ENCODE results near the gene DAP3.
"Not testable (repeated sequence)": the region's sequence is repeated elsewhere in the genome, so short reads cannot be mapped to it uniquely, and the experiment has no call there.

The DAP3 gene

DNA sequence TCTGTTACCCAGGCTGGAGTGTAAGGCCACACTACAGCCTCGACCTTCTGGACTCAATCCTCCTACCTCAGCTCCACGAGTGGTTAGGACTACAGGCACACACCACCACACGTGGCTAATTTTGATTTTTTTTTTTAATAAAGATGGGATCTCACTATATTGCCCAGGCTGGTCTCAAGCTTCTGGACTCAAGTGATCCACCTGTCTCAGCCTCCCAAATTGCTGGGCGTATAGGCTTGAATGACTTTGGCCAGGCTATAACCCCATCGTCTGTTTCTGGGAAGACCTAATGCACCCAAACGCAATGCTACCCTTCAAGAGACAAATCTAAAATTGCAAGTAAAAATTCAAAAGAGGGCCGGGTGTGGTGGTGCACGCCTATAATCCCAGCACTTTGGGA lies 52.1 kb downstream of the DAP3 start:
- DNase-seq (ENCODE audit: low read depth, low spot score), result no peak
- TF ChIP-seq, protein P1, sequence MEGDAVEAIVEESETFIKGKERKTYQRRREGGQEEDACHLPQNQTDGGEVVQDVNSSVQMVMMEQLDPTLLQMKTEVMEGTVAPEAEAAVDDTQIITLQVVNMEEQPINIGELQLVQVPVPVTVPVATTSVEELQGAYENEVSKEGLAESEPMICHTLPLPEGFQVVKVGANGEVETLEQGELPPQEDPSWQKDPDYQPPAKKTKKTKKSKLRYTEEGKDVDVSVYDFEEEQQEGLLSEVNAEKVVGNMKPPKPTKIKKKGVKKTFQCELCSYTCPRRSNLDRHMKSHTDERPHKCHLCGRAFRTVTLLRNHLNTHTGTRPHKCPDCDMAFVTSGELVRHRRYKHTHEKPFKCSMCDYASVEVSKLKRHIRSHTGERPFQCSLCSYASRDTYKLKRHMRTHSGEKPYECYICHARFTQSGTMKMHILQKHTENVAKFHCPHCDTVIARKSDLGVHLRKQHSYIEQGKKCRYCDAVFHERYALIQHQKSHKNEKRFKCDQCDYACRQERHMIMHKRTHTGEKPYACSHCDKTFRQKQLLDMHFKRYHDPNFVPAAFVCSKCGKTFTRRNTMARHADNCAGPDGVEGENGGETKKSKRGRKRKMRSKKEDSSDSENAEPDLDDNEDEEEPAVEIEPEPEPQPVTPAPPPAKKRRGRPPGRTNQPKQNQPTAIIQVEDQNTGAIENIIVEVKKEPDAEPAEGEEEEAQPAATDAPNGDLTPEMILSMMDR (IDR thresholded peaks at IDR 0.05; ENCODE audit: insufficient read depth, low read length, missing control alignments), result no peak
- ChIA-PET CTCF (no interaction called here), POLR2A (no interaction called here)
- H3K4me3 ChIP-seq (ENCODE audit: low read depth, low read length), result no peak overlapping the region

DNA sequence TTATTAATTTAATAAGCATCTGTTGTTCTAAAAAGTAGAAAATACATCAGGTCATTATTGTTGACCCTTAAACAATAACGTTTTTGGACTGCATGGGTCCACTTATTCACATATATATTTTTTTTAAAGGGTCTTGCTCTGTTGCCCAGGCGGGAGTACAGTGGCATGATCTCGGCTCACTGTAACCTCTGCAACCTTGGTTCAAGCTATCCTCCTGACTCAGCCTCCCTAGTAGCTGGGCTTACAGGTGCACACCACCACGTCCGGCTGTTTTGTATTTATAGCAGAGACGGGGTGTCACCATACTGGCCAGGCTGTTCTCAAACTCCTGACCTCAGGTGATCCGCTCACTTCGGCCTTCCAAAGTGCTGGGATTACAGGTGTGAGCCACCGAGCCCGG lies 53.0 kb downstream of the DAP3 start:
- ChIA-PET CTCF (interaction anchor here (1.2 kb wide), 1 partner anchor 13 kb away, joined by 4 read pairs; no protein-coding TSS in a partner anchor), POLR2A (no interaction called here)
- no peak overlapping the region for H3K4me3 ChIP-seq (ENCODE audit: low read depth, low read length)
- no peak for DNase-seq (ENCODE audit: low read depth, low spot score)
- TF ChIP-seq, protein P1 (IDR thresholded peaks at IDR 0.05; ENCODE audit: insufficient read depth, low read length, missing control alignments), result no peak

DNA sequence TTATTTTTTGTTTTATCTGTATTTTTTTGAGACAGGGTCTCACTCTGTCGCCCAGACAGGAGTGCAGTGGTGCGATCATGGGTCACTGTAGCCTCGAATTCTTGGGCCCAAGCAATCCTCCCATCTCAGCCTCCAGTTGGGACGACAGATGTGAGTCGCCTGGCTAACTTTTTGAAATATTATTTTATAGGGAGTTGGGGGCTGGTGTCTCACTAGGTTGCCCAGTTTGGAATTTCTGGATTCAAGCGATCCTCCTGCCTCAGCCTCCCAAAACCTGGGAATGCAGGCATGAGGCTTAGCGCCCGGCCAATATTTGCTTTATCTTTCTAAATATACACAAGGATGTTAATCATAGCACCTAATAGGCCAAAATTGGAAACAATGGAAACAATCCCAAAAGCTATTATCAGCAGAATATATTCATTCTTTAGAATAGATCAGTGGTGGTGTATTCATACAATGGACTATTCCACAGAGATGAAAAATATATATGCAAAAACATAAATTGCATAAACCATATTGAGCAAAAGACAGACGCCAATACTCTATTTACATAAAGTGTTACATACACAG lies 55.9 kb downstream of the DAP3 start:
- ChIA-PET POLR2A (no interaction called here), CTCF (interaction anchor here (0.7 to 2.4 kb wide), 2 partner anchors 16 to 1946 kb away, joined by 3 to 9 read pairs; no protein-coding TSS in a partner anchor)
- no peak for DNase-seq (ENCODE audit: low read depth, low spot score)
- H3K4me3 ChIP-seq (ENCODE audit: low read depth, low read length), result peak overlapping the region; percentile 66
- TF ChIP-seq, protein P1 (IDR thresholded peaks at IDR 0.05; ENCODE audit: insufficient read depth, low read length, missing control alignments), result no peak

DNA sequence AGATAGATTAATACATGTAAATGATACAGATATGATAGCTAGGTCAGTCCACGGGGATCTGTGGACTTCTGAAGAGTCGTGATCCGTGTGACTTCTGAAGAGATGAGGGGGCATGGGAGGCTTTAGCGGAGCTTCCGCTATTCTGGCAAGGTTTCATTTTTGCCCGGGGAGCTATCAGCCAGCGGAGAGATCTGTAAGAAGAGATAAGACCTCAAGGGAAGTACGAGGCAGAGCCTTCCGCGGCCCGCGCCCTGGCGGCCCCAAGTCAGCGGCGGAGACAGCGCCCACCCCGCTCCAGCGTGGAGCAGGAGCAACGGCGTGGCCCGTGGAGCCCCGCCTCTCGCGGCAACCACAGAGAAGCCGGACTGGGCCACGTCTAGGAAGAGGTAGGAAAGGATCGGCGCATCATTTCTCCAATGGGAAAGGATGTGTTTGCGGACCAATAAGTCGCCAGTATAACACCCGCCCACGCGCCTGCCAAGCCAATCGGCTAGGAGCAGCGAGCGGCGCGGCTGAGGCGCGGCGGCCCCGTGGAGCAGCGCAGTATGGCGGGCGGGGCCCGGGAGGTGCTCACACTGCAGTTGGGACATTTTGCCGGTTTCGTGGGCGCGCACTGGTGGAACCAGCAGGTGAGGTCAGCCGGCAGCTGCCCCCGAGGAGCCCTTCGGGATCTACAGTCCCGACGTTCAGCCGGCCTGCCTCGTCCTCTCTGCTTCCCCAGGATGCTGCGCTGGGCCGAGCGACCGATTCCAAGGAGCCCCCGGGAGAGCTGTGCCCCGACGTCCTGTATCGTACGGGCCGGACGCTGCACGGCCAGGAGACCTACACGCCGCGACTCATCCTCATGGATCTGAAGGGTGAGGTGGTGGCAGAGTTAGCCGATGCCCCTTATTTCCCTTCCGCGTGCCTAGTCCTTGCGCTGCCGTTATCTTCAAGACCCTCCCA lies 56.7 kb downstream of the DAP3 start:
- POLR2A ChIA-PET, result not testable (repeated sequence)
- DNase-seq (ENCODE audit: low read depth, low spot score), result peak; percentile 91
- peak overlapping the region; percentile 66 for H3K4me3 ChIP-seq (ENCODE audit: low read depth, low read length)
- CTCF ChIA-PET, result interaction anchor here (2.4 kb wide), 1 partner anchor 16 kb away, joined by 9 read pairs; no protein-coding TSS in a partner anchor

DNA sequence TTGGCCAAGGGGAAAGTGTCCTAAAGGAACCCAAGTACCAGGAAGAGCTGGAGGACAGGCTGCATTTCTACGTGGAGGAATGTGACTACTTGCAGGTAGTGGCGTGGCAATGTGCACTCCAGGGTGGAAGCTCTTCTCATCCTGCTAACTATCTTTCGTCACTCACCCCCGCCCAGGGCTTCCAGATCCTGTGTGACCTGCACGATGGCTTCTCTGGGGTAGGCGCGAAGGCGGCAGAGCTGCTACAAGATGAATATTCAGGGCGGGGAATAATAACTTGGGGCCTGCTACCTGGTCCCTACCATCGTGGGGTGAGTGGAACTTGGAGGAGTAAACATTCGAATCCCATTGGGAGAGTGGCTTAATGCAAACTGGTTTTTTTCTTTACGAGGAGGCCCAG lies 58.7 kb downstream of the DAP3 start:
- H3K4me3 ChIP-seq (ENCODE audit: low read depth, low read length); POLR2A ChIA-PET; DNase-seq (ENCODE audit: low read depth, low spot score); CTCF ChIA-PET: not testable (repeated sequence)

DNA sequence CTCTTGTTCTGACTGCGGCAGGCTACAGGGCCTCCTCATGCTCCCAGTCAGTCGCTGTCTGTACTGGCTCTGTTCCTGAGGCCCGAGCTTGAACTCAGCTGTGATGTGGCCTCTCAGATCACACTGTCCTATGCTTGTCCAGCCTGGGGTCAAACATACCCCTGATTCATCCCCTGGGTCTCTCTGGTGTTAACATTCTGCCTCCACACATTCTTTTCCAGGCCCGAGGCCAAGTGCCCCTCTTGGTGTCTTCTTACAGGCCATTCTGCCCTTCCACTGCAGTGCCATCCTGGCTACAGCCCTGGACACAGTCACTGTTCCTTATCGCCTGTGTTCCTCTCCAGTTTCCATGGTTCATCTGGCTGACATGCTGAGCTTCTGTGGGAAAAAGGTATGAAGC lies 59.2 kb downstream of the DAP3 start:
- H3K4me3 ChIP-seq (ENCODE audit: low read depth, low read length); POLR2A ChIA-PET; CTCF ChIA-PET; DNase-seq (ENCODE audit: low read depth, low spot score): not testable (repeated sequence)

DNA sequence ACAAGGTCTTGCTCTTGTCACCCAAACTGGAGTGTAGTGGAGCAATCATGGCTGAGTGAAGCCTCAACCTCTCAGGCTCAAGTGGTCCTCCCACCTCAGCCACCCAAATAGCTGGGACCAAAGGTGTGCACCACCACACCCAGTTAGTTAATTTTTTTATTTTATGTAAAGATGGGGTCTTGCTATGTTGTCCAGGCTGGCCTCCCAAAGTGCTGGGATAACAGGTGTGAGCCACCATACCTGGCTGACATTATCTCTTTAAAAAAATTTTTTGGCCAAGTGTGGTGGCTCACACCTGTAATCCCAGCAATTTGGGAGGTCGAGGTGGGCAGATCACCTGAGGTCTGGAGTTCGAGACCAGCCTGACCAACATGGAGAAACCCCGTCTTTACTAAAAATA lies 70.1 kb downstream of the DAP3 start:
- H3K4me3 ChIP-seq (ENCODE audit: low read depth, low read length); DNase-seq (ENCODE audit: low read depth, low spot score); POLR2A ChIA-PET; CTCF ChIA-PET: not testable (repeated sequence)

DNA sequence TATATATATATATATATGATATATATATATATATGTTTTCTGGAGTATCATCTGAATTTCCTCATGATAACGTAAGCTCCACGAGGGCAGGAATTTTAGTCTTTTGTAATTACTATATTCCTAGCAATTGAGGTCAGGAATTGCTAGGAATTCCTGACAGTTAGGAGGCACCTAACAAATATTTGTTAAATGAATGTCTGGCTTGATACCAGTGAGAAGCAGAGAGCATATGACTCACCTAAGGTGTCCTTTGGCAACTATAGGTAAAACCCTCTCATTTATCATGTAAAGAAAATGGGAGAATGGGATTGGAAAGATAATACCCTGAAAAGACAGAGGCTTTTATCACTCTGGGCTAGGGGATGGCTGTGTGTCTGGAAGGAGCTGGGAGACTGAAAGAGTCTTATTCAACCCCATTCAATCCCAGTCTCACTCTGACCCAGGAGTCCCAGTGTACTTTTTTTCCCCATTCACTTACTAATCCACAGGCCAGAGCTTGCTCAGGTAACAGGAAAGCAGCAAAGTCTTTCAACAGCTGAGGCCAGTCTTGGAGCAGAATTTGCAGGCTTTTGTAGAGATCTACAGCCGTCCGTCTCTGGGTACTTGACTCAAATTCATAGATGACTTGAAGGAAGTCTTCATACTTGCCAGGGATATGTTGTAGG lies 71.2 kb downstream of the DAP3 start:
- POLR2A ChIA-PET, result no interaction called here
- CTCF ChIA-PET, result no interaction called here
- no peak overlapping the region for H3K4me3 ChIP-seq (ENCODE audit: low read depth, low read length)
- TF ChIP-seq, protein P1 (IDR thresholded peaks at IDR 0.05; ENCODE audit: insufficient read depth, low read length, missing control alignments), result no peak
- no peak for DNase-seq (ENCODE audit: low read depth, low spot score)

Measured in AG04449 (cell line).